Measurements from ENCODE around the gene KRT27. TPM values are rescaled to one million over a fixed set of nuclear protein-coding genes. Genes with fewer than 3 reads are reported as not detected.

The KRT27 gene
- total RNA-seq, 2 donors from 2014 or later = 0.42 TPM; not detected in 1

- intact Hi-C loops (cut with DNase I) = no loop called here
- DNase-seq (ENCODE audit: low spot score) = no peak
Observed at GRCh38 chr17:40813804-40814203, 31.5 kb upstream of the KRT27 start.

- DNase-seq (ENCODE audit: low spot score) = no peak
- intact Hi-C loops (cut with DNase I) = no loop called here
Observed at GRCh38 chr17:40812639-40813038, 30.3 kb upstream of the KRT27 start.

- no peak for DNase-seq (ENCODE audit: low spot score)
Observed at GRCh38 chr17:40810494-40810893, 28.1 kb upstream of the KRT27 start.

GRCh38 chr17:40809721-40810421 lies 27.5 kb upstream of the KRT27 start:
- DNase-seq (ENCODE audit: low spot score) = no peak
- intact Hi-C loops (cut with DNase I) = loop anchor here (5.0 to 10.0 kb wide), 2 partner anchors 855 to 857 kb away; no protein-coding TSS in a partner anchor

More at GRCh38 chr17:40810494-40810893, 28.1 kb upstream of the KRT27 start:
- intact Hi-C loops (cut with DNase I) = no loop called here

- intact Hi-C loops (cut with DNase I) = loop anchor here (5.0 to 10.0 kb wide), 2 partner anchors 859 to 861 kb away; no protein-coding TSS in a partner anchor
- no peak for DNase-seq (ENCODE audit: low spot score)
Observed at GRCh38 chr17:40806131-40806530, 23.8 kb upstream of the KRT27 start.

GRCh38 chr17:40803617-40804082 lies 21.3 kb upstream of the KRT27 start:
- DNase-seq (ENCODE audit: low spot score) = peak; percentile 90
- intact Hi-C loops (cut with DNase I) = loop anchor here in 1 of 2 donors (10.0 kb wide), 1 partner anchor 861 kb away; no protein-coding TSS in a partner anchor

GRCh38 chr17:40801157-40801556 lies 18.8 kb upstream of the KRT27 start:
- DNase-seq (ENCODE audit: low spot score) = no peak
- intact Hi-C loops (cut with DNase I) = loop anchor here in 1 of 2 donors (10.0 kb wide), 1 partner anchor 864 kb away; no protein-coding TSS in a partner anchor

- intact Hi-C loops (cut with DNase I) = loop anchor here in 1 of 2 donors (10.0 kb wide), 1 partner anchor 864 kb away; no protein-coding TSS in a partner anchor
- no peak for DNase-seq (ENCODE audit: low spot score)
Observed at GRCh38 chr17:40800381-40800780, 18.0 kb upstream of the KRT27 start.

GRCh38 chr17:40799859-40800258 lies 17.5 kb upstream of the KRT27 start, which contains the start of gene KRT28:
Gene KRT28, minus strand, starts transcription at chr17:40799959. Its CDS starts 66 bp downstream, at chr17:40799893.
- no peak for DNase-seq (ENCODE audit: low spot score)
- intact Hi-C loops (cut with DNase I) = loop anchor here in 1 of 2 donors (10.0 kb wide), 2 partner anchors 185 to 865 kb away; no protein-coding TSS in a partner anchor

- no peak for DNase-seq (ENCODE audit: low spot score)
- intact Hi-C loops (cut with DNase I) = loop anchor here in 1 of 2 donors (10.0 kb wide), 1 partner anchor 182 kb away; no protein-coding TSS in a partner anchor
Observed at GRCh38 chr17:40796846-40797245, 14.5 kb upstream of the KRT27 start.

GRCh38 chr17:40795019-40795667 lies 12.8 kb upstream of the KRT27 start:
- no peak for DNase-seq (ENCODE audit: low spot score)
- intact Hi-C loops (cut with DNase I) = loop anchor here in 1 of 2 donors (10.0 kb wide), 1 partner anchor 180 kb away; no protein-coding TSS in a partner anchor

GRCh38 chr17:40794466-40794865 lies 12.1 kb upstream of the KRT27 start:
- intact Hi-C loops (cut with DNase I) = loop anchor here in 1 of 2 donors (10.0 kb wide), 1 partner anchor 180 kb away; no protein-coding TSS in a partner anchor
- DNase-seq (ENCODE audit: low spot score) = no peak

GRCh38 chr17:40793832-40794231 lies 11.5 kb upstream of the KRT27 start:
- intact Hi-C loops (cut with DNase I) = loop anchor here in 1 of 2 donors (10.0 kb wide), 1 partner anchor 179 kb away; no protein-coding TSS in a partner anchor

GRCh38 chr17:40791787-40792436 lies 9.6 kb upstream of the KRT27 start:
- DNase-seq (ENCODE audit: low spot score) = no peak
- intact Hi-C loops (cut with DNase I) = loop anchor here in 1 of 2 donors (10.0 kb wide), 1 partner anchor 177 kb away; no protein-coding TSS in a partner anchor

More at GRCh38 chr17:40793832-40794231, 11.5 kb upstream of the KRT27 start:
- no peak for DNase-seq (ENCODE audit: low spot score)

- intact Hi-C loops (cut with DNase I) = loop anchor here in 1 of 2 donors (10.0 kb wide), 1 partner anchor 176 kb away; no protein-coding TSS in a partner anchor
- no peak for DNase-seq (ENCODE audit: low spot score)
Observed at GRCh38 chr17:40791111-40791510, 8.8 kb upstream of the KRT27 start.

- intact Hi-C loops (cut with DNase I) = no loop called here
- no peak for DNase-seq (ENCODE audit: low spot score)
Observed at GRCh38 chr17:40779181-40779909, 3.0 kb downstream of the KRT27 start.

GRCh38 chr17:40778461-40778860 lies 3.9 kb downstream of the KRT27 start:
- DNase-seq (ENCODE audit: low spot score) = no peak
- intact Hi-C loops (cut with DNase I) = no loop called here

GRCh38 chr17:40777971-40778370 lies 4.4 kb downstream of the KRT27 start:
- no peak for DNase-seq (ENCODE audit: low spot score)
- intact Hi-C loops (cut with DNase I) = no loop called here

All from posterior vena cava (tissue), 2 donors.